WTC11 (cell line): ENCODE measurements around the gene STAB1. TPM values are rescaled to one million over a fixed set of nuclear protein-coding genes. Genes with fewer than 3 reads are reported as not detected.

ENCODE experiments used
- ATAC-seq: fragments of 200-7000 bp; cut with Tn5 transposase; 2 replicates; pipeline ENCODE4 v1.10.0; 2021; ENCODE audit warnings: mild to moderate bottlenecking, moderate library complexity
- CTCF ChIA-PET: fragments of 300-600 bp; sonication (Branson Sonifier 250); formaldehyde crosslinking; loops from one replicate; lab custom pipeline; 2021; ENCODE audit warnings: antibody characterized with exemption; lab: Charles Lee
- POLR2A ChIA-PET: fragments of 350-600 bp; sonication (Branson Sonifier 250); formaldehyde crosslinking; loops from one replicate; lab custom pipeline; 2021; ENCODE audit warnings: antibody characterized with exemption; lab: Charles Lee
- DNase-seq: peaks from one replicate; pipeline ENCODE4 v3.0.0; 2021; ENCODE audit warnings: low spot score
- H3K27ac Mint-ChIP-seq: 2 replicates; pipeline ENCODE4 v1.8.0; 2021; ENCODE audit warnings: mixed read lengths
- H3K27me3 Mint-ChIP-seq: 2 replicates; pipeline ENCODE4 v1.8.0; 2021; ENCODE audit warnings: low read depth, mild to moderate bottlenecking, moderate library complexity, mixed read lengths
- H3K36me3 Mint-ChIP-seq: 2 replicates; pipeline ENCODE4 v1.8.0; 2021; ENCODE audit warnings: mixed read lengths
- H3K4me1 Mint-ChIP-seq: 2 replicates; pipeline ENCODE4 v1.8.0; 2022; ENCODE audit warnings: mixed read lengths
- H3K4me3 Mint-ChIP-seq: 2 replicates; pipeline ENCODE4 v1.8.0; 2021; ENCODE audit warnings: mild to moderate bottlenecking, moderate library complexity, mixed read lengths
- H3K9me3 Mint-ChIP-seq: 2 replicates; pipeline ENCODE4 v1.8.0; 2021; ENCODE audit warnings: mixed read lengths
- ATF1 ChIP-seq: sonication (generic); formaldehyde crosslinking; IDR thresholded peaks from 2 replicates; pipeline ENCODE4 v1.8.1; 2023; ENCODE audit warnings: mild to moderate bottlenecking, moderate library complexity, missing genetic modification reagents
- CREB1 ChIP-seq: sonication (generic); formaldehyde crosslinking; IDR thresholded peaks from 2 replicates; pipeline ENCODE4 v1.8.0; 2023; ENCODE audit warnings: mild to moderate bottlenecking, missing genetic modification reagents
- E2F1 ChIP-seq: sonication (generic); formaldehyde crosslinking; IDR thresholded peaks from 2 replicates; pipeline ENCODE4 v1.8.0; 2022; ENCODE audit warnings: mild to moderate bottlenecking, missing genetic modification reagents
- E2F4 ChIP-seq: sonication (generic); formaldehyde crosslinking; IDR thresholded peaks from 2 replicates; pipeline ENCODE4 v1.8.1; 2022; ENCODE audit warnings: low read depth, mild to moderate bottlenecking, moderate library complexity, missing genetic modification reagents, borderline replicate concordance
- ESRRA ChIP-seq: sonication (generic); formaldehyde crosslinking; IDR thresholded peaks from 2 replicates; pipeline ENCODE4 v1.8.1; 2022; ENCODE audit warnings: mild to moderate bottlenecking, missing genetic modification reagents, borderline replicate concordance
- ETV6 ChIP-seq: sonication (generic); formaldehyde crosslinking; IDR thresholded peaks from 2 replicates; pipeline ENCODE4 v1.8.1; 2022; ENCODE audit warnings: mild to moderate bottlenecking, missing genetic modification reagents
- GRHL2 ChIP-seq: fragments of 250-450 bp; sonication (Bioruptor Pico); IDR thresholded peaks from 2 replicates; pipeline ENCODE4 v1.8.0; 2022; ENCODE audit warnings: mild to moderate bottlenecking, moderate library complexity; ENCODE audit not compliant: insufficient replicate concordance, severe bottlenecking
- GTF2I ChIP-seq: fragments of 250-450 bp; sonication (Bioruptor Pico); conservative IDR thresholded peaks from 2 replicates; pipeline ENCODE4 v1.4.0; 2021; ENCODE audit warnings: mild to moderate bottlenecking
- IRF1 ChIP-seq: sonication (generic); formaldehyde crosslinking; IDR thresholded peaks from 2 replicates; pipeline ENCODE4 v1.8.0; 2023; ENCODE audit warnings: missing genetic modification reagents
- IRF2 ChIP-seq: sonication (generic); formaldehyde crosslinking; IDR thresholded peaks from 2 replicates; pipeline ENCODE4 v1.8.0; 2022; ENCODE audit warnings: low read depth, missing genetic modification reagents, borderline replicate concordance
- JAZF1 ChIP-seq: fragments of 250-450 bp; sonication (Bioruptor Pico); IDR thresholded peaks from 2 replicates; pipeline ENCODE4 v1.9.0; 2021; ENCODE audit warnings: moderate library complexity, mild to moderate bottlenecking, inconsistent platforms
- MYBL2 ChIP-seq: sonication (generic); formaldehyde crosslinking; IDR thresholded peaks from 2 replicates; pipeline ENCODE4 v1.8.1; 2023; ENCODE audit warnings: mild to moderate bottlenecking, moderate library complexity, missing genetic modification reagents
- NR3C1 ChIP-seq: sonication (generic); formaldehyde crosslinking; conservative IDR thresholded peaks from 2 replicates; pipeline ENCODE4 v1.8.1; 2023; ENCODE audit warnings: low read depth, mild to moderate bottlenecking, missing genetic modification reagents
- OVOL2 ChIP-seq: fragments of 250-450 bp; sonication (Bioruptor Pico); IDR thresholded peaks from 2 replicates; pipeline ENCODE4 v1.9.0; 2021; ENCODE audit warnings: mild to moderate bottlenecking, borderline replicate concordance
- PRRX2 ChIP-seq: fragments of 250-450 bp; sonication (Bioruptor Pico); IDR thresholded peaks from 2 replicates; pipeline ENCODE4 v1.8.0; 2021; ENCODE audit warnings: mild to moderate bottlenecking
- USF2 ChIP-seq: sonication (generic); formaldehyde crosslinking; IDR thresholded peaks from 2 replicates; pipeline ENCODE4 v1.8.1; 2023; ENCODE audit warnings: mild to moderate bottlenecking, missing genetic modification reagents, moderate library complexity
- ZBTB43 ChIP-seq: sonication (generic); formaldehyde crosslinking; IDR thresholded peaks from 2 replicates; pipeline ENCODE4 v1.8.1; 2023; ENCODE audit warnings: mild to moderate bottlenecking, missing genetic modification reagents
- ZNF219 ChIP-seq: sonication (generic); formaldehyde crosslinking; IDR thresholded peaks from 2 replicates; pipeline ENCODE4 v1.8.0; 2023; ENCODE audit warnings: missing genetic modification reagents, mild to moderate bottlenecking, borderline replicate concordance
- ZNF263 ChIP-seq: sonication (generic); formaldehyde crosslinking; IDR thresholded peaks from 2 replicates; pipeline ENCODE4 v1.8.1; 2022; ENCODE audit warnings: low read depth, mild to moderate bottlenecking, moderate library complexity, missing genetic modification reagents
- ZNF281 ChIP-seq: sonication (generic); formaldehyde crosslinking; IDR thresholded peaks from 2 replicates; pipeline ENCODE4 v1.8.0; 2023; ENCODE audit warnings: mild to moderate bottlenecking, missing genetic modification reagents
- ZNF317 ChIP-seq: sonication (generic); formaldehyde crosslinking; IDR thresholded peaks from 2 replicates; pipeline ENCODE4 v1.8.1; 2023; ENCODE audit warnings: low read depth, mild to moderate bottlenecking, moderate library complexity, missing genetic modification reagents, borderline replicate concordance
- ZNF416 ChIP-seq: fragments of 250-450 bp; sonication (Bioruptor Pico); IDR thresholded peaks from 2 replicates; pipeline ENCODE4 v1.9.0; 2021; ENCODE audit warnings: mild to moderate bottlenecking, inconsistent platforms
- total RNA-seq: library from RNA; stranded (reverse); gene quantifications from 3 replicates; pipeline ENCODE4 v1.2.3, GENCODE V29; 2021
- TF ChIP-seq, protein P1 (sequence below): sonication (generic); formaldehyde crosslinking; IDR thresholded peaks from 2 replicates; pipeline ENCODE4 v1.8.1; 2022; ENCODE audit warnings: mild to moderate bottlenecking, moderate library complexity, missing genetic modification reagents

Gene STAB1
- total RNA-seq, 1 experiment from 2014 or later, result 1.9 TPM

GRCh38 chr3:52502808-52503350 lies 7.7 kb downstream of the STAB1 start:
- H3K27me3 Mint-ChIP-seq, result no peaks in the 10 kb centered on the region; the same call in 1 of the 2 replicates
- peak; percentile 14; the same call in 1 of the 2 replicates for ATAC-seq
- no peaks in the 10 kb centered on the region for H3K9me3 Mint-ChIP-seq
- H3K36me3 Mint-ChIP-seq, result no peaks in the 10 kb centered on the region
- no peak for DNase-seq
- no peak overlapping the region for H3K27ac Mint-ChIP-seq
- no peak overlapping the region for H3K4me3 Mint-ChIP-seq
- ChIA-PET CTCF (interaction anchor here (0.5 to 1.6 kb wide), 3 partner anchors 9 to 118 kb away, joined by 3 to 5 read pairs (median 4); no protein-coding TSS in a partner anchor), POLR2A (no interaction called here)
- TF ChIP-seq E2F1 (CRISPR knock-in tag), result no peak
- no peak for TF ChIP-seq ZNF416
- no peak for TF ChIP-seq GRHL2
- no peak for TF ChIP-seq ZNF281 (CRISPR knock-in tag)
- TF ChIP-seq ZNF263, result no peak
- TF ChIP-seq MYBL2 (CRISPR knock-in tag), result no peak
- TF ChIP-seq ETV6 (CRISPR knock-in tag), result no peak
- TF ChIP-seq IRF1 (CRISPR knock-in tag), result no peak
- no peak for TF ChIP-seq CREB1
- peaks cover 2% of the 10 kb centered on the region; the same call in 1 of the 2 replicates for H3K4me1 Mint-ChIP-seq

DNA sequence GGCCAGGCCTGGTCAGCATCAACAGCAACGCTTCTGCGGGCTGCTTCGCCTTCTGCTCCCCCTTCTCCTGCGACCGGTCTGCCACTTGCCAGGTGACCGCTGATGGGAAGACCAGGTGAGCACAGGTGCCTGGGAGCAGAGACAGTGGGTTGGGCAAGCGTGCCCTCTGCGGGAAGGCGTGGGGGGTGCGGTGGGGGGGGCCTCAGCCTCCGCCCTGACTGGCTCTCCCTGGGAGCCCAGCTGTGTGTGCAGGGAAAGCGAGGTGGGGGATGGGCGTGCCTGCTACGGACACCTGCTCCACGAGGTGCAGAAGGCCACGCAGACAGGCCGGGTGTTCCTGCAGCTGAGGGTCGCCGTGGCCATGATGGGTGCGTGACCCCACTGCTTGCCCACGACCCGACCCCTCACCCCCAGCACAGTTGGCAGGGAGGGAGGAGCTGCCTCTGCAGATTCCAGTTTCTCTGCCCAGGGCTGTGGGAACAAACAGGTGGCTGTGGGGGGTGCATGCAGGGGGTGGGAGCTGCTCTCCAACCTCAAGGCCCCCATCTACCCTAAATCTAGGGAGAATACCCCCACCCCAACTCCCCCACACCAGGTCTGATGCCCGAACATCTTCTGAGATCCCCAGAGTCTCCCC lies 8.8 kb downstream of the STAB1 start:
- no peak overlapping the region for H3K27ac Mint-ChIP-seq
- CTCF ChIA-PET, result interaction anchor here (1.0 kb wide), 1 partner anchor 119 kb away, joined by 4 read pairs; no protein-coding TSS in a partner anchor
- H3K9me3 Mint-ChIP-seq, result no peaks in the 10 kb centered on the region
- no peak overlapping the region for H3K4me3 Mint-ChIP-seq
- ATAC-seq, result peak; percentile 11; the same call in 1 of the 2 replicates
- TF ChIP-seq NR3C1 (CRISPR knock-in tag), result no peak
- TF ChIP-seq USF2 (CRISPR knock-in tag), result no peak
- TF ChIP-seq ZBTB43 (CRISPR knock-in tag), result no peak
- TF ChIP-seq GTF2I (CRISPR knock-in tag), result no peak
- no peak for TF ChIP-seq IRF2
- no peak for TF ChIP-seq E2F4 (CRISPR knock-in tag)
- TF ChIP-seq, protein P1, sequence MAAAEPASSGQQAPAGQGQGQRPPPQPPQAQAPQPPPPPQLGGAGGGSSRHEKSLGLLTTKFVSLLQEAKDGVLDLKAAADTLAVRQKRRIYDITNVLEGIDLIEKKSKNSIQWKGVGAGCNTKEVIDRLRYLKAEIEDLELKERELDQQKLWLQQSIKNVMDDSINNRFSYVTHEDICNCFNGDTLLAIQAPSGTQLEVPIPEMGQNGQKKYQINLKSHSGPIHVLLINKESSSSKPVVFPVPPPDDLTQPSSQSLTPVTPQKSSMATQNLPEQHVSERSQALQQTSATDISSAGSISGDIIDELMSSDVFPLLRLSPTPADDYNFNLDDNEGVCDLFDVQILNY (CRISPR knock-in tag), result no peak
- no peak for TF ChIP-seq ZNF317 (CRISPR knock-in tag)
- TF ChIP-seq OVOL2 (CRISPR knock-in tag), result no peak
- TF ChIP-seq ESRRA (CRISPR knock-in tag), result no peak
- TF ChIP-seq PRRX2 (CRISPR knock-in tag), result no peak
- no peak for TF ChIP-seq CREB1
- TF ChIP-seq ATF1 (CRISPR knock-in tag), result no peak
- TF ChIP-seq ZNF219 (CRISPR knock-in tag), result no peak
- TF ChIP-seq JAZF1 (CRISPR knock-in tag), result no peak
- peak; percentile 34 for DNase-seq
- POLR2A ChIA-PET, result no interaction called here
- H3K4me1 Mint-ChIP-seq, result peaks cover 2% of the 10 kb centered on the region; the same call in 1 of the 2 replicates
- H3K27me3 Mint-ChIP-seq, result no peaks in the 10 kb centered on the region; the same call in 1 of the 2 replicates
- H3K36me3 Mint-ChIP-seq, result no peaks in the 10 kb centered on the region
